WTC11 (cell line): ENCODE results near the gene RCBTB2. TPM values are rescaled to one million over a fixed set of nuclear protein-coding genes. Genes with fewer than 3 reads are reported as not detected.

Experiments used
- ATAC-seq: fragments of 200-7000 bp; cut with Tn5 transposase; 2 replicates; pipeline ENCODE4 v1.10.0; 2021; ENCODE audit warnings: mild to moderate bottlenecking, moderate library complexity
- CTCF ChIA-PET: fragments of 300-600 bp; sonication (Branson Sonifier 250); formaldehyde crosslinking; loops from one replicate; lab custom pipeline; 2021; ENCODE audit warnings: antibody characterized with exemption; lab: Charles Lee
- POLR2A ChIA-PET: fragments of 350-600 bp; sonication (Branson Sonifier 250); formaldehyde crosslinking; loops from one replicate; lab custom pipeline; 2021; ENCODE audit warnings: antibody characterized with exemption; lab: Charles Lee
- DNase-seq: peaks from one replicate; pipeline ENCODE4 v3.0.0; 2021; ENCODE audit warnings: low spot score
- H3K27ac Mint-ChIP-seq: 2 replicates; pipeline ENCODE4 v1.8.0; 2021; ENCODE audit warnings: mixed read lengths
- H3K27me3 Mint-ChIP-seq: 2 replicates; pipeline ENCODE4 v1.8.0; 2021; ENCODE audit warnings: low read depth, mild to moderate bottlenecking, moderate library complexity, mixed read lengths
- H3K36me3 Mint-ChIP-seq: 2 replicates; pipeline ENCODE4 v1.8.0; 2021; ENCODE audit warnings: mixed read lengths
- H3K4me1 Mint-ChIP-seq: 2 replicates; pipeline ENCODE4 v1.8.0; 2022; ENCODE audit warnings: mixed read lengths
- H3K4me3 Mint-ChIP-seq: 2 replicates; pipeline ENCODE4 v1.8.0; 2021; ENCODE audit warnings: mild to moderate bottlenecking, moderate library complexity, mixed read lengths
- H3K9me3 Mint-ChIP-seq: 2 replicates; pipeline ENCODE4 v1.8.0; 2021; ENCODE audit warnings: mixed read lengths
- AR ChIP-seq: fragments of 250-450 bp; sonication (Bioruptor Pico); IDR thresholded peaks from 2 replicates; pipeline ENCODE4 v1.9.0; 2021; ENCODE audit warnings: mild to moderate bottlenecking
- ETV6 ChIP-seq: sonication (generic); formaldehyde crosslinking; IDR thresholded peaks from 2 replicates; pipeline ENCODE4 v1.8.1; 2022; ENCODE audit warnings: mild to moderate bottlenecking, missing genetic modification reagents
- GRHL2 ChIP-seq: fragments of 250-450 bp; sonication (Bioruptor Pico); IDR thresholded peaks from 2 replicates; pipeline ENCODE4 v1.8.0; 2022; ENCODE audit warnings: mild to moderate bottlenecking, moderate library complexity; ENCODE audit not compliant: insufficient replicate concordance, severe bottlenecking
- HMGA2 ChIP-seq: fragments of 250-450 bp; sonication (Bioruptor Pico); IDR thresholded peaks from 2 replicates; pipeline ENCODE4 v1.4.0; 2021; ENCODE audit warnings: mild to moderate bottlenecking, moderate library complexity
- IRF2 ChIP-seq: sonication (generic); formaldehyde crosslinking; IDR thresholded peaks from 2 replicates; pipeline ENCODE4 v1.8.0; 2022; ENCODE audit warnings: low read depth, missing genetic modification reagents, borderline replicate concordance
- NFATC4 ChIP-seq: fragments of 250-450 bp; sonication (Bioruptor Pico); IDR thresholded peaks from 2 replicates; pipeline ENCODE4 v1.9.0; 2021; ENCODE audit warnings: mild to moderate bottlenecking
- NFYB ChIP-seq: sonication (generic); formaldehyde crosslinking; conservative IDR thresholded peaks from 2 replicates; pipeline ENCODE4 v1.8.0; 2022; ENCODE audit warnings: low read depth, missing genetic modification reagents
- RORB ChIP-seq: fragments of 250-450 bp; sonication (Bioruptor Pico); IDR thresholded peaks from 2 replicates; pipeline ENCODE4 v1.9.0; 2021; ENCODE audit warnings: mild to moderate bottlenecking
- TEAD1 ChIP-seq: sonication (generic); formaldehyde crosslinking; IDR thresholded peaks from 2 replicates; pipeline ENCODE4 v1.8.0; 2022; ENCODE audit warnings: mild to moderate bottlenecking, missing genetic modification reagents
- ZNF138 ChIP-seq: sonication (generic); formaldehyde crosslinking; conservative IDR thresholded peaks from 2 replicates; pipeline ENCODE4 v1.8.1; 2022; ENCODE audit warnings: mild to moderate bottlenecking, moderate library complexity, missing genetic modification reagents
- ZNF263 ChIP-seq: sonication (generic); formaldehyde crosslinking; IDR thresholded peaks from 2 replicates; pipeline ENCODE4 v1.8.1; 2022; ENCODE audit warnings: low read depth, mild to moderate bottlenecking, moderate library complexity, missing genetic modification reagents
- ZNF396 ChIP-seq: fragments of 250-450 bp; sonication (Bioruptor Pico); IDR thresholded peaks from 2 replicates; pipeline ENCODE4 v1.8.0; 2021; ENCODE audit warnings: mild to moderate bottlenecking, moderate library complexity, borderline replicate concordance
- total RNA-seq: library from RNA; stranded (reverse); gene quantifications from 3 replicates; pipeline ENCODE4 v1.2.3, GENCODE V29; 2021
- TF ChIP-seq, protein P1 (sequence below): sonication (generic); formaldehyde crosslinking; IDR thresholded peaks from 2 replicates; pipeline ENCODE4 v1.8.1; 2023; ENCODE audit warnings: mild to moderate bottlenecking, missing genetic modification reagents, borderline replicate concordance
- TF ChIP-seq, protein P2 (sequence below): sonication (generic); formaldehyde crosslinking; IDR thresholded peaks from 2 replicates; pipeline ENCODE4 v1.8.0; 2022; ENCODE audit warnings: mild to moderate bottlenecking, missing genetic modification reagents
- TF ChIP-seq, protein P3 (sequence below): sonication (generic); formaldehyde crosslinking; IDR thresholded peaks from 2 replicates; pipeline ENCODE4 v1.8.0; 2023; ENCODE audit warnings: mild to moderate bottlenecking, missing genetic modification reagents

RCBTB2 gene
- total RNA-seq, 1 experiment from 2014 or later: 6.6 TPM

- TF ChIP-seq, protein P1, sequence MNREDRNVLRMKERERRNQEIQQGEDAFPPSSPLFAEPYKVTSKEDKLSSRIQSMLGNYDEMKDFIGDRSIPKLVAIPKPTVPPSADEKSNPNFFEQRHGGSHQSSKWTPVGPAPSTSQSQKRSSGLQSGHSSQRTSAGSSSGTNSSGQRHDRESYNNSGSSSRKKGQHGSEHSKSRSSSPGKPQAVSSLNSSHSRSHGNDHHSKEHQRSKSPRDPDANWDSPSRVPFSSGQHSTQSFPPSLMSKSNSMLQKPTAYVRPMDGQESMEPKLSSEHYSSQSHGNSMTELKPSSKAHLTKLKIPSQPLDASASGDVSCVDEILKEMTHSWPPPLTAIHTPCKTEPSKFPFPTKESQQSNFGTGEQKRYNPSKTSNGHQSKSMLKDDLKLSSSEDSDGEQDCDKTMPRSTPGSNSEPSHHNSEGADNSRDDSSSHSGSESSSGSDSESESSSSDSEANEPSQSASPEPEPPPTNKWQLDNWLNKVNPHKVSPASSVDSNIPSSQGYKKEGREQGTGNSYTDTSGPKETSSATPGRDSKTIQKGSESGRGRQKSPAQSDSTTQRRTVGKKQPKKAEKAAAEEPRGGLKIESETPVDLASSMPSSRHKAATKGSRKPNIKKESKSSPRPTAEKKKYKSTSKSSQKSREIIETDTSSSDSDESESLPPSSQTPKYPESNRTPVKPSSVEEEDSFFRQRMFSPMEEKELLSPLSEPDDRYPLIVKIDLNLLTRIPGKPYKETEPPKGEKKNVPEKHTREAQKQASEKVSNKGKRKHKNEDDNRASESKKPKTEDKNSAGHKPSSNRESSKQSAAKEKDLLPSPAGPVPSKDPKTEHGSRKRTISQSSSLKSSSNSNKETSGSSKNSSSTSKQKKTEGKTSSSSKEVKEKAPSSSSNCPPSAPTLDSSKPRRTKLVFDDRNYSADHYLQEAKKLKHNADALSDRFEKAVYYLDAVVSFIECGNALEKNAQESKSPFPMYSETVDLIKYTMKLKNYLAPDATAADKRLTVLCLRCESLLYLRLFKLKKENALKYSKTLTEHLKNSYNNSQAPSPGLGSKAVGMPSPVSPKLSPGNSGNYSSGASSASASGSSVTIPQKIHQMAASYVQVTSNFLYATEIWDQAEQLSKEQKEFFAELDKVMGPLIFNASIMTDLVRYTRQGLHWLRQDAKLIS (CRISPR knock-in tag): no peak
- TF ChIP-seq TEAD1: no peak
- TF ChIP-seq AR (CRISPR knock-in tag): no peak
- no peak for TF ChIP-seq HMGA2 (CRISPR knock-in tag)
- TF ChIP-seq ZNF396 (CRISPR knock-in tag): no peak
- no peak for TF ChIP-seq RORB (CRISPR knock-in tag)
- TF ChIP-seq ZNF138 (CRISPR knock-in tag): no peak
- TF ChIP-seq, protein P2, sequence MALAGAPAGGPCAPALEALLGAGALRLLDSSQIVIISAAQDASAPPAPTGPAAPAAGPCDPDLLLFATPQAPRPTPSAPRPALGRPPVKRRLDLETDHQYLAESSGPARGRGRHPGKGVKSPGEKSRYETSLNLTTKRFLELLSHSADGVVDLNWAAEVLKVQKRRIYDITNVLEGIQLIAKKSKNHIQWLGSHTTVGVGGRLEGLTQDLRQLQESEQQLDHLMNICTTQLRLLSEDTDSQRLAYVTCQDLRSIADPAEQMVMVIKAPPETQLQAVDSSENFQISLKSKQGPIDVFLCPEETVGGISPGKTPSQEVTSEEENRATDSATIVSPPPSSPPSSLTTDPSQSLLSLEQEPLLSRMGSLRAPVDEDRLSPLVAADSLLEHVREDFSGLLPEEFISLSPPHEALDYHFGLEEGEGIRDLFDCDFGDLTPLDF (CRISPR knock-in tag): no peak
- no peak for TF ChIP-seq NFATC4 (CRISPR knock-in tag)
- no peak for TF ChIP-seq IRF2 (CRISPR knock-in tag)
- no peak for TF ChIP-seq ETV6
- no peak for TF ChIP-seq GRHL2 (CRISPR knock-in tag)
- TF ChIP-seq NFYB (CRISPR knock-in tag): no peak
- no peak for TF ChIP-seq ZNF263 (CRISPR knock-in tag)
These were observed 14.8 kb upstream of the RCBTB2 start (continued) for GRCh38 chr13:48547663-48548092.

DNA sequence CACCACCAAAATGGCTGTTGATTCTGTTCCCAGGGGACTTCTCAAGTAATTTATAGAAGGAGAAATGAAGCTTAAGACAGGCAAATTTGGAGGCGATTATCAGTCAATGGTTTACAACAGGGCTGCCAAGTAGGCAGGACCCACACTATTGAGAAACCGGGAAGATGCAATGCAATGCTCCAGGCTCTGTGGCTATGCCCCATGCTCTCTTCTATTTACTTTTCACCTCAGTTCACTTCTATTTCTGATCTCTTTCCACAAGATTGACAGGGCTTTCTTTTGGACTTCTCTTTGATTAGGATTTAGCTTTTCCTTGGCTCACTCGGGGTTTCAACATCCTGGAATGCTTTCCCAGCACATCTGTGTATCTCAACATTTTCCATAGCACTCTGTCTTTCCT, 12.7 kb upstream of the RCBTB2 start:
- POLR2A ChIA-PET: no interaction called here

More for the DNA sequence above, 12.7 kb upstream of the RCBTB2 start:
- no peak for ATAC-seq
- Mint-ChIP-seq H3K27me3 (no peaks in the 10 kb centered on the region), H3K9me3 (peaks cover 18% of the 10 kb centered on the region), H3K4me3 (no peak overlapping the region), H3K36me3 (peaks cover 6% of the 10 kb centered on the region), H3K4me1 (peaks cover 14% of the 10 kb centered on the region), H3K27ac (no peak overlapping the region)
- TF ChIP-seq IRF2 (CRISPR knock-in tag) (no peak), ZNF138 (CRISPR knock-in tag) (no peak)
- TF ChIP-seq, protein P3, sequence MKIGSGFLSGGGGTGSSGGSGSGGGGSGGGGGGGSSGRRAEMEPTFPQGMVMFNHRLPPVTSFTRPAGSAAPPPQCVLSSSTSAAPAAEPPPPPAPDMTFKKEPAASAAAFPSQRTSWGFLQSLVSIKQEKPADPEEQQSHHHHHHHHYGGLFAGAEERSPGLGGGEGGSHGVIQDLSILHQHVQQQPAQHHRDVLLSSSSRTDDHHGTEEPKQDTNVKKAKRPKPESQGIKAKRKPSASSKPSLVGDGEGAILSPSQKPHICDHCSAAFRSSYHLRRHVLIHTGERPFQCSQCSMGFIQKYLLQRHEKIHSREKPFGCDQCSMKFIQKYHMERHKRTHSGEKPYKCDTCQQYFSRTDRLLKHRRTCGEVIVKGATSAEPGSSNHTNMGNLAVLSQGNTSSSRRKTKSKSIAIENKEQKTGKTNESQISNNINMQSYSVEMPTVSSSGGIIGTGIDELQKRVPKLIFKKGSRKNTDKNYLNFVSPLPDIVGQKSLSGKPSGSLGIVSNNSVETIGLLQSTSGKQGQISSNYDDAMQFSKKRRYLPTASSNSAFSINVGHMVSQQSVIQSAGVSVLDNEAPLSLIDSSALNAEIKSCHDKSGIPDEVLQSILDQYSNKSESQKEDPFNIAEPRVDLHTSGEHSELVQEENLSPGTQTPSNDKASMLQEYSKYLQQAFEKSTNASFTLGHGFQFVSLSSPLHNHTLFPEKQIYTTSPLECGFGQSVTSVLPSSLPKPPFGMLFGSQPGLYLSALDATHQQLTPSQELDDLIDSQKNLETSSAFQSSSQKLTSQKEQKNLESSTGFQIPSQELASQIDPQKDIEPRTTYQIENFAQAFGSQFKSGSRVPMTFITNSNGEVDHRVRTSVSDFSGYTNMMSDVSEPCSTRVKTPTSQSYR (CRISPR knock-in tag): no peak
- CTCF ChIA-PET: no interaction called here
- DNase-seq: no peak
